Measurements from ENCODE around the gene TXNDC2. TPM values are rescaled to one million over a fixed set of nuclear protein-coding genes. Genes with fewer than 3 reads are reported as not detected.
"Not testable (repeated sequence)": the region's sequence is repeated elsewhere in the genome, so short reads cannot be mapped to it uniquely, and the experiment has no call there.

Gene TXNDC2
- polyA plus RNA-seq, 3 donors = 0.10 TPM; not detected in 2

GRCh38 chr18:9876867-9877654, 8.7 kb upstream of the TXNDC2 start:
- peak in 5 of 11 donors; percentile 20 to 39 (median 29) for DNase-seq (ENCODE audit: extremely low read depth in 1 of 11, low read depth in 9 of 11, low spot score in 4 of 11)

- DNase-seq (ENCODE audit: extremely low read depth in 1 of 11, low read depth in 9 of 11, low spot score in 4 of 11) = no peak
Measured at GRCh38 chr18:9877655-9878014, 8.1 kb upstream of the TXNDC2 start.

GRCh38 chr18:9878095-9878494, 7.7 kb upstream of the TXNDC2 start:
- no peak for DNase-seq (ENCODE audit: extremely low read depth in 1 of 11, low read depth in 9 of 11, low spot score in 4 of 11)

GRCh38 chr18:9878783-9879242, 7.0 kb upstream of the TXNDC2 start:
- DNase-seq (ENCODE audit: extremely low read depth in 1 of 11, low read depth in 9 of 11, low spot score in 4 of 11) = no peak

- DNase-seq (ENCODE audit: extremely low read depth in 1 of 11, low read depth in 9 of 11, low spot score in 4 of 11) = no peak
Measured at GRCh38 chr18:9884090-9884489, 1.7 kb upstream of the TXNDC2 start.

- no peak for DNase-seq (ENCODE audit: extremely low read depth in 1 of 11, low read depth in 9 of 11, low spot score in 4 of 11)
Measured at GRCh38 chr18:9884532-9885140, 1.1 kb upstream of the TXNDC2 start.

GRCh38 chr18:9886005-9886348, 204 bp downstream of the TXNDC2 start:
- DNase-seq (ENCODE audit: extremely low read depth in 1 of 11, low read depth in 9 of 11, low spot score in 4 of 11) = no peak

GRCh38 chr18:9887992-9888391, 2.2 kb downstream of the TXNDC2 start:
- DNase-seq (ENCODE audit: extremely low read depth in 1 of 11, low read depth in 9 of 11, low spot score in 4 of 11) = no peak

- DNase-seq (ENCODE audit: extremely low read depth in 1 of 11, low read depth in 9 of 11, low spot score in 4 of 11) = no peak
Measured at GRCh38 chr18:9890196-9890595, 4.4 kb downstream of the TXNDC2 start.

GRCh38 chr18:9890957-9891356, 5.2 kb downstream of the TXNDC2 start:
- no peak for DNase-seq (ENCODE audit: extremely low read depth in 1 of 11, low read depth in 9 of 11, low spot score in 4 of 11)

- not testable (repeated sequence) for DNase-seq (ENCODE audit: extremely low read depth in 1 of 11, low read depth in 9 of 11, low spot score in 4 of 11)
Measured at GRCh38 chr18:9891515-9891914, 5.7 kb downstream of the TXNDC2 start.

- no peak for DNase-seq (ENCODE audit: extremely low read depth in 1 of 11, low read depth in 9 of 11, low spot score in 4 of 11)
Measured at GRCh38 chr18:9894454-9895068, 8.8 kb downstream of the TXNDC2 start.

GRCh38 chr18:9897129-9897528, 11.4 kb downstream of the TXNDC2 start:
- no peak for DNase-seq (ENCODE audit: extremely low read depth in 1 of 11, low read depth in 9 of 11, low spot score in 4 of 11)

- DNase-seq (ENCODE audit: extremely low read depth in 1 of 11, low read depth in 9 of 11, low spot score in 4 of 11) = not testable (repeated sequence)
Measured at GRCh38 chr18:9897787-9898291, 12.1 kb downstream of the TXNDC2 start.

- DNase-seq (ENCODE audit: extremely low read depth in 1 of 11, low read depth in 9 of 11, low spot score in 4 of 11) = no peak
Measured at GRCh38 chr18:9898792-9899549, 13.2 kb downstream of the TXNDC2 start.

GRCh38 chr18:9899550-9899930, 13.8 kb downstream of the TXNDC2 start:
- not testable (repeated sequence) for DNase-seq (ENCODE audit: extremely low read depth in 1 of 11, low read depth in 9 of 11, low spot score in 4 of 11)

GRCh38 chr18:9900699-9901098, 14.9 kb downstream of the TXNDC2 start:
- DNase-seq (ENCODE audit: extremely low read depth in 1 of 11, low read depth in 9 of 11, low spot score in 4 of 11) = no peak

- no peak for DNase-seq (ENCODE audit: extremely low read depth in 1 of 11, low read depth in 9 of 11, low spot score in 4 of 11)
Measured at GRCh38 chr18:9901377-9901776, 15.6 kb downstream of the TXNDC2 start.

- DNase-seq (ENCODE audit: extremely low read depth in 1 of 11, low read depth in 9 of 11, low spot score in 4 of 11) = not testable (repeated sequence)
Measured at GRCh38 chr18:9902264-9902663, 16.5 kb downstream of the TXNDC2 start.

Measured in renal cortex interstitium (tissue), 11 donors.